ENCODE data around the gene HLTF.

DNA sequence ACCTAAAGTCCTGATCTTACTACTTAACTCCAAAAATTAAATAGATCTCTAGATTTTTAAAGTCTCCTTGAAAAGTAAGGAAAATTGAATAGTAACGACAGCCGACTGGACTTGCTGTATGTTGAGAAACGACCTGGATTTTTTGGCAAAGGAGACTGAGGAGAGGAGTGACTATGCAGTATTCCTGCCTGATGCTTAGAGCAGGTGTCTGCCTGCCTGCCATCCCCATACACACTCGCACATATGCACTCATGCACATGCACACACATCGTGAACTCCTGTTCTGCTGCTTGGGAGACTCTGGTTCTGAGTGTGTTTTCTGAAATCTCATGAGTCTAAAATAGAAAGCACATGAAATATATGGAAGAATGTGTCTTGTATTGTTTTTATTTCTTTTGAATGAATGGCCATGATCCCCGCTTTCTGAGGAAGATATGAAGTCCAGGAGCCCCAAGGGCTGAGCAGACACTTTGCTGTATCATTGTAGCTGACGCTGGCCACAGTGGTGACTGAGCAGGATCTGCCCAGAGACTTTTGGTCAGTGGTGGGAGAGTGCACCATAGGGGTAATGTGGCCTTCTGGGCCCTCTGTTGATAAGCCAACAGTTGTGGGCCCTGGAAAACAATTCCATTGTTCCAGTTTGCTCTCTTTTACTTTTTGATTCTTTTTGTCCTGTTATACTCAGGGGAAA, 78.6 kb downstream of the HLTF start:
- TF ChIP-seq, protein P1, sequence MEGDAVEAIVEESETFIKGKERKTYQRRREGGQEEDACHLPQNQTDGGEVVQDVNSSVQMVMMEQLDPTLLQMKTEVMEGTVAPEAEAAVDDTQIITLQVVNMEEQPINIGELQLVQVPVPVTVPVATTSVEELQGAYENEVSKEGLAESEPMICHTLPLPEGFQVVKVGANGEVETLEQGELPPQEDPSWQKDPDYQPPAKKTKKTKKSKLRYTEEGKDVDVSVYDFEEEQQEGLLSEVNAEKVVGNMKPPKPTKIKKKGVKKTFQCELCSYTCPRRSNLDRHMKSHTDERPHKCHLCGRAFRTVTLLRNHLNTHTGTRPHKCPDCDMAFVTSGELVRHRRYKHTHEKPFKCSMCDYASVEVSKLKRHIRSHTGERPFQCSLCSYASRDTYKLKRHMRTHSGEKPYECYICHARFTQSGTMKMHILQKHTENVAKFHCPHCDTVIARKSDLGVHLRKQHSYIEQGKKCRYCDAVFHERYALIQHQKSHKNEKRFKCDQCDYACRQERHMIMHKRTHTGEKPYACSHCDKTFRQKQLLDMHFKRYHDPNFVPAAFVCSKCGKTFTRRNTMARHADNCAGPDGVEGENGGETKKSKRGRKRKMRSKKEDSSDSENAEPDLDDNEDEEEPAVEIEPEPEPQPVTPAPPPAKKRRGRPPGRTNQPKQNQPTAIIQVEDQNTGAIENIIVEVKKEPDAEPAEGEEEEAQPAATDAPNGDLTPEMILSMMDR (IDR thresholded peaks at IDR 0.05): no peak
- TF ChIP-seq POLR2A (IDR thresholded peaks at IDR 0.05): no peak
